GM13976 (cell line): ENCODE results near the gene GATAD2A.

Experiments used
- DNase-seq: peaks from one replicate; pipeline ENCODE4 v3.0.0; 2012; ENCODE audit warnings: low spot score
- CTCF ChIP-seq: IDR thresholded peaks from 2 replicates; pipeline ENCODE4 v1.5.1; 2012; ENCODE audit warnings: borderline replicate concordance, mild to moderate bottlenecking; ENCODE audit not compliant: insufficient read depth; ENCODE audit errors: extremely low read depth, missing control alignments, control extremely low read depth
- in situ Hi-C: fragments of 300-500 bp; cut with MboI; formaldehyde crosslinking; loops from one replicate; pipeline ENCODE4 v1.12.0; 2022; ENCODE audit warnings: low sequenced_read_pairs, mixed read lengths, inconsistent platforms; ENCODE audit not compliant: unreplicated experiment

GATAD2A gene

DNA sequence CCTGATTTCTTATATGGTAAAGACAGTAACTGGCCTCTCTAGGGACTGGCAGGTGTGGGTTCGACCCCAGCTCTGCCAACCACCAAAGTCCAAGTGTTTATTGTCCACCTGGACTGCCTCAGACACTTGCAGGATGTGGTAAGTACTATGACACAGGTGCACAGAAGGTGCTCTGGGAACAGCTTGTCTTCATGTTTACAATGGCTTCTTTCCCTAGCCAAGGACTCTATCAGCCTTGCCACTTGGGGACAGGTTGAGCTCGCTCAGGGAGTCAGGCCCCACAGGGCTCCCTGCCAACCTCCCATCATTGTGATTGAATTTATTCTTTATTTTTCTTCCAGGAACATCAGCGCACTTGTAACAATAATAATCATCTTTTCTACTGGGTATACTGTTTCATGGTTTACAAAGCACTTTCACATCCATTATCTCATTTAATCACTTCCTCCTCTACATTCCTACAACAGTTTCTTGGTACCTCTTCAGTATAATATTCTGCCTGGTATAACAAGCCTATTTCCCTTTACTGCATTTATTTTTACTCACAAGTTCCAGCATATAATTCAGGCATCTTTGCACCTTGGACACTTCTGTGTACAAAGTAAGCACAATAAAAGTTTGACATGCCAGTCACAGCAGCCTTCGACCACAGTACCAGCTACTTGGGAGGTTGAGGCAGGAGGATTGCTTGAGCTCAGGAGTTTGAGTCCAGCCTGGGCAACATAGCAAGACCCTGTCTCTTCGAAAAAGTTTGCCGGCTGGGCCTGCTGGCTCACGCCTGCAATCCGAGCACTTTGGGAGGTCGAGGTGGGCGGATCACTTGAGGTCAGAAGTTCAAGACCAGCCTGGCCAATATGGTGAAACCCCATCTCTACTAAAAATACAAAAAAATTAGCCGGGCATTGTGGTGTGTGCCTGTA lies 24.2 kb upstream of the GATAD2A start:
- no peak for DNase-seq
- TF ChIP-seq CTCF = no peak
- in situ Hi-C loops = no loop called here

- no peak for TF ChIP-seq CTCF
- no peak for DNase-seq
- in situ Hi-C loops = no loop called here
Observed at GRCh38 chr19:19382118-19382517, 23.4 kb upstream of the GATAD2A start.

DNA sequence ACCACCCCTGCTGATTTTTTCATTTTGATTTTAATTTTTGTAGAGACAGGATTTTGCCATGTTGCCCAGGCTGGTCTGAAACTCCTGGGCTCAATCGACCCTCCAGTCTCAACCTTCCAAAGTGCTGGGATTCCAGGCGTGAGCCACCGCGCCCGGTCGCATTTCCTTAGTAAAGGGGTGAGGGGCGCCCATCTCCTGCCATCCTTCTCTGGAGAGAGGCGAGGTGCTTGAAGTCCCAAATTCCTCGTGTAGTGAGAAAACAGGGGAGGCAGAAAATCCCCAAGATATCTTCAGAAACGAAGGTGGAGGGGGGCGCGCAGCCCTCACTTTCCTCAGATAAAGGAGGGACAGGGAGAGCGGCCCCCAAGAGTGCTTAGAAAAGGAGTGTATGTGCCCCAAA lies 21.0 kb upstream of the GATAD2A start:
- in situ Hi-C loops = no loop called here
- DNase-seq = no peak
- no peak for TF ChIP-seq CTCF

GRCh38 chr19:19385131-19385895 lies 20.2 kb upstream of the GATAD2A start:
- DNase-seq = peak; percentile 98
- in situ Hi-C loops = no loop called here
- peak; percentile 16 for TF ChIP-seq CTCF

GRCh38 chr19:19385896-19386869 lies 19.3 kb upstream of the GATAD2A start:
- in situ Hi-C loops = no loop called here
- peak; percentile 0 for TF ChIP-seq CTCF
- DNase-seq = no peak

DNA sequence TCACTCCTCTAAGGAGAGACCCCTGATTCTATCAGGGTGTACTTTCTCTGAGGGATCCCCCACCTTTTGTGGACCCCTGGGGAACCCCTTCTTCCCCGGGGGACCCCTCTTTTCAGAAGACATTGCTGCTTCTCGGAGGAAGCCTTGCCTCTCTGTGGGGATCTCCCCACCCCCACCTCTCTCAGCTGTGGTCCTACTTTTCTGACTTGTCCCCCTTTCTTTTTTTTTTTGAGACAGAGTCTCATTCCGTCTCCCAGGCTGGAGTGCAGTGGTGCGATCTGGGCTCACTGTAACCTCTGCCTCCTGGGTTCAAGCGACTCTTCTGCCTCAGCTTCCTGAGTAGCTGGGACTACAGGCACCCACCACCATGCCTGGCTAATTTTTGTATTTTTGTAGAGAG lies 18.4 kb upstream of the GATAD2A start:
- in situ Hi-C loops = no loop called here
- no peak for TF ChIP-seq CTCF

More for the DNA sequence above, 18.4 kb upstream of the GATAD2A start:
- no peak for DNase-seq
